Activated CD4-positive, alpha-beta T cell treated with anti-CD3 and anti-CD28 coated beads, Interleukin-2, amount 50 U/mL, for 1 hour (primary cell): ENCODE data around the gene PFKM.
"Not testable (repeated sequence)": the region's sequence is repeated elsewhere in the genome, so short reads cannot be mapped to it uniquely, and the experiment has no call there.

Experiments used
- DNase-seq: peaks from one replicate; pipeline ENCODE4 v3.0.0-alpha.2; 2020

Gene PFKM

GRCh38 chr12:48119078-48119833 is at the start of gene PFKM:
TSS of gene PFKM (plus strand) at chr12:48119364. CDS start at chr12:48122775, 3,411 bp downstream.
- DNase-seq: peak; percentile 59

GRCh38 chr12:48070033-48070432 is 49.1 kb upstream of the PFKM start:
- DNase-seq: no peak

- DNase-seq: no peak
Measured at GRCh38 chr12:48070731-48071130, 48.4 kb upstream of the PFKM start.

- DNase-seq: no peak
Measured at GRCh38 chr12:48071808-48072207, 47.4 kb upstream of the PFKM start.

- DNase-seq: no peak
Measured at GRCh38 chr12:48072266-48072665, 46.9 kb upstream of the PFKM start.

GRCh38 chr12:48074266-48074665 is 44.9 kb upstream of the PFKM start:
- DNase-seq: no peak

- no peak for DNase-seq
Measured at GRCh38 chr12:48075832-48076231, 43.3 kb upstream of the PFKM start.

GRCh38 chr12:48077111-48077510 is 42.1 kb upstream of the PFKM start:
- DNase-seq: no peak

GRCh38 chr12:48078901-48079300 is 40.3 kb upstream of the PFKM start:
- DNase-seq: no peak

GRCh38 chr12:48080285-48080684 is 38.9 kb upstream of the PFKM start:
- no peak for DNase-seq

- DNase-seq: no peak
Measured at GRCh38 chr12:48080821-48081220, 38.3 kb upstream of the PFKM start.

- DNase-seq: no peak
Measured at GRCh38 chr12:48084066-48084465, 35.1 kb upstream of the PFKM start.

GRCh38 chr12:48084841-48085460 is 34.2 kb upstream of the PFKM start:
- no peak for DNase-seq

- DNase-seq: no peak
Measured at GRCh38 chr12:48086327-48086726, 32.8 kb upstream of the PFKM start.

GRCh38 chr12:48092611-48093010 is 26.6 kb upstream of the PFKM start:
- no peak for DNase-seq

- no peak for DNase-seq
Measured at GRCh38 chr12:48104531-48104930, 14.6 kb upstream of the PFKM start.

GRCh38 chr12:48105321-48105866 is 13.8 kb upstream of the PFKM start:
- peak; percentile 41 for DNase-seq

- DNase-seq: peak; percentile 88
Measured at GRCh38 chr12:48105867-48106680, 13.1 kb upstream of the PFKM start, which contains the start of gene SENP1. TSS of gene SENP1 (minus strand) at chr12:48106079. CDS start at chr12:48101472, 4,607 bp downstream.

GRCh38 chr12:48106681-48107613 is 12.2 kb upstream of the PFKM start:
- no peak for DNase-seq

GRCh38 chr12:48109424-48109823 is 9.7 kb upstream of the PFKM start:
- DNase-seq: no peak

GRCh38 chr12:48110691-48111311 is 8.4 kb upstream of the PFKM start:
- DNase-seq: no peak

GRCh38 chr12:48111312-48111693 is 7.9 kb upstream of the PFKM start:
- DNase-seq: not testable (repeated sequence)
